K562 (cell line): Measurements from ENCODE around the gene CUX1. TPM values are rescaled to one million over a fixed set of nuclear protein-coding genes. Genes with fewer than 3 reads are reported as not detected.

Source experiments
- E2F1 ChIP-seq: sonication (generic); formaldehyde crosslinking; IDR thresholded peaks from 2 replicates; pipeline ENCODE4 v1.8.1; 2023; ENCODE audit warnings: mild to moderate bottlenecking, missing genetic modification reagents, moderate library complexity
- MGA ChIP-seq: fragments of 450-650 bp; IDR thresholded peaks from 2 replicates; pipeline ENCODE4 v1.6.1; 2016; ENCODE audit warnings: mild to moderate bottlenecking, moderate library complexity
- ZNF23 ChIP-seq: fragments of 250-450 bp; sonication (Bioruptor Pico); IDR thresholded peaks from 2 replicates; pipeline ENCODE4 v1.4.0; 2020; ENCODE audit warnings: mild to moderate bottlenecking
- ZSCAN32 ChIP-seq: fragments of 450-650 bp; formaldehyde crosslinking; IDR thresholded peaks from 2 replicates; pipeline ENCODE4 v1.4.0; 2020; ENCODE audit warnings: mild to moderate bottlenecking, moderate library complexity
- polyA plus RNA-seq, 8 experiments: library from polyadenylated mRNA; depleted of rRNA in 4 of 8; stranded (reverse) in 5 of 8; unstranded in 3 of 8; fragments of >200 nt; fragmentation: Nextera tagmentation in 2 of 8; fragmentation: Illumina TruSeq in 1 of 8; extraction: Ambion mirVana in 2 of 8; extraction: Trizol in 1 of 8; gene quantifications; 2 replicates each; pipeline versions ENCODE4 v1.2.1 to v1.2.3, GENCODE V29; 2011 to 2014; ENCODE audit warnings: inconsistent platforms in 1 of 8, missing spikeins in 1 of 8
- total RNA-seq, 7 experiments: library from RNA; depleted of rRNA in 6 of 7; stranded (reverse); fragments of >200 nt in 6 of 7; fragmentation: Illumina TruSeq in 2 of 7; extraction: Trizol in 2 of 7; gene quantifications; 2 replicates each; pipeline versions ENCODE4 v1.2.1 to v1.2.3, GENCODE V29; 2011 to 2021; ENCODE audit warnings: low replicate concordance in 1 of 7

CUX1 gene
- total and polyA plus RNA-seq, 9 of the 15 experiments (the other 6 are each of a cell fraction or from before 2014, with no cell fraction given): 3.6 to 55.3 (median 25.2) TPM

GRCh38 chr7:101781439-101781838 is 36.0 kb upstream of the CUX1 start (continued):
- TF ChIP-seq MGA: no peak
- TF ChIP-seq ZNF23 (CRISPR knock-in tag): no peak
- no peak for TF ChIP-seq E2F1
- TF ChIP-seq ZSCAN32 (CRISPR knock-in tag): no peak
